OCI-LY3 (cell line): ENCODE results near the gene CHM.
"Not testable (repeated sequence)": the region's sequence is repeated elsewhere in the genome, so short reads cannot be mapped to it uniquely, and the experiment has no call there.

Source experiments
- H2AFZ ChIP-seq: fragments of 200-600, 300-600 bp; shearing (Covaris generic); 2 replicates; pipeline ENCODE4 v1.6.0; 2014; ENCODE audit warnings: antibody characterized with exemption, low read depth, low read length
- H3K27ac ChIP-seq: fragments of 200-600, 300-600 bp; sonication (generic); 2 replicates; pipeline ENCODE4 v1.5.1; 2014; ENCODE audit warnings: mild to moderate bottlenecking, low read length, moderate library complexity, mixed read lengths
- H3K27me3 ChIP-seq: fragments of 200-600, 300-600 bp; sonication (generic); 2 replicates; pipeline ENCODE4 v1.6.1; 2014; ENCODE audit warnings: low read depth, low read length, mixed read lengths
- H3K36me3 ChIP-seq: fragments of 200-600, 300-600 bp; sonication (generic); replicated peaks from 2 replicates; pipeline ENCODE3; 2014; ENCODE audit warnings: low read depth, low read length, mixed read lengths
- H3K4me1 ChIP-seq: fragments of 300-600, 200-600 bp; sonication (generic); 2 replicates; pipeline ENCODE4 v1.6.1; 2014; ENCODE audit warnings: low read length, mixed read lengths
- H3K4me2 ChIP-seq: fragments of 200-600, 300-600 bp; sonication (generic); 2 replicates; pipeline ENCODE4 v1.6.1; 2014; ENCODE audit warnings: low read length, mixed read lengths
- H3K4me3 ChIP-seq: fragments of 300-600, 200-600 bp; sonication (generic); 2 replicates; pipeline ENCODE4 v1.5.1; 2014; ENCODE audit warnings: antibody characterized with exemption, mild to moderate bottlenecking, low read length, moderate library complexity
- H3K79me2 ChIP-seq: fragments of 300-600, 200-600 bp; shearing (Covaris generic); 2 replicates; pipeline ENCODE4 v1.6.1; 2014; ENCODE audit warnings: mild to moderate bottlenecking, low read length, mixed read lengths
- H3K9ac ChIP-seq: fragments of 300-600, 200-600 bp; shearing (Covaris generic); 2 replicates; pipeline ENCODE4 v1.6.0; 2014; ENCODE audit warnings: mild to moderate bottlenecking, low read length, moderate library complexity
- H3K9me3 ChIP-seq: fragments of 200-600, 300-600 bp; shearing (Covaris generic); 2 replicates; pipeline ENCODE4 v1.6.1; 2014; ENCODE audit warnings: low read length, mixed read lengths; ENCODE audit not compliant: insufficient read depth
- H4K20me1 ChIP-seq: fragments of 200-600, 300-600 bp; sonication (generic); 2 replicates; pipeline ENCODE4 v1.6.1; 2016; ENCODE audit warnings: low read length, mixed read lengths; ENCODE audit not compliant: insufficient read depth
- EZH2phosphoT487 ChIP-seq: fragments of 200-600 bp; shearing (Covaris generic); IDR thresholded peaks from 2 replicates; pipeline ENCODE4 v1.6.1; 2018; ENCODE audit warnings: antibody characterized with exemption, mixed run types, low read depth
- TF ChIP-seq, protein P1 (sequence below): fragments of 200-600, 300-600 bp; sonication (generic); IDR thresholded peaks from 2 replicates; pipeline ENCODE4 v1.5.1; 2014; ENCODE audit warnings: antibody characterized with exemption, low read length, low read depth

CHM gene

DNA sequence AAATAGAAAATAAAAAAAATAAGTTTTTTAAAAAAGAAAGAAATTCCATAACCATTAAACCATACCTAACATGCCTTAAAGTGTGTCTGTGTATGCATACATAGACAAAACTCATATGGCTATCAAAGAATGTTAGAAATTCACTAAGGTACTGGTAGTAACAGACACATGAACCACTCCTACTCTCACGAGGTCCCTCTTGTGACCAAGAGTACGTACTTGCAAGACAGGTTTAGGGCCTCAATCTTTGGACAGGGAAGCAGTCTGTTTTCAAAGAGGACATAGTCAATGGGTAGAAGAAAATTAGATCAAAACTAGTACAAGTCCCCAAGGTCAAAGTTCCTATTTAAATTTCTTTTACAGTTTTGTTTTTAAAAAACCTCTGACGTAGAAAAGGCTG, 117.3 kb downstream of the CHM start:
- Histone ChIP-seq H3K27me3 (no peaks in the 10 kb centered on the region), H3K4me2 (no peak overlapping the region), H3K9ac (no peak overlapping the region), H2AFZ (no peak overlapping the region), H3K27ac (no peak overlapping the region), H4K20me1 (no peaks in the 10 kb centered on the region), H3K4me3 (no peak overlapping the region), H3K79me2 (no peaks in the 10 kb centered on the region), H3K36me3 (no peaks in the 10 kb centered on the region), H3K4me1 (no peaks in the 10 kb centered on the region), H3K9me3 (no peaks in the 10 kb centered on the region)
- TF ChIP-seq, protein P1, sequence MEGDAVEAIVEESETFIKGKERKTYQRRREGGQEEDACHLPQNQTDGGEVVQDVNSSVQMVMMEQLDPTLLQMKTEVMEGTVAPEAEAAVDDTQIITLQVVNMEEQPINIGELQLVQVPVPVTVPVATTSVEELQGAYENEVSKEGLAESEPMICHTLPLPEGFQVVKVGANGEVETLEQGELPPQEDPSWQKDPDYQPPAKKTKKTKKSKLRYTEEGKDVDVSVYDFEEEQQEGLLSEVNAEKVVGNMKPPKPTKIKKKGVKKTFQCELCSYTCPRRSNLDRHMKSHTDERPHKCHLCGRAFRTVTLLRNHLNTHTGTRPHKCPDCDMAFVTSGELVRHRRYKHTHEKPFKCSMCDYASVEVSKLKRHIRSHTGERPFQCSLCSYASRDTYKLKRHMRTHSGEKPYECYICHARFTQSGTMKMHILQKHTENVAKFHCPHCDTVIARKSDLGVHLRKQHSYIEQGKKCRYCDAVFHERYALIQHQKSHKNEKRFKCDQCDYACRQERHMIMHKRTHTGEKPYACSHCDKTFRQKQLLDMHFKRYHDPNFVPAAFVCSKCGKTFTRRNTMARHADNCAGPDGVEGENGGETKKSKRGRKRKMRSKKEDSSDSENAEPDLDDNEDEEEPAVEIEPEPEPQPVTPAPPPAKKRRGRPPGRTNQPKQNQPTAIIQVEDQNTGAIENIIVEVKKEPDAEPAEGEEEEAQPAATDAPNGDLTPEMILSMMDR: no peak

DNA sequence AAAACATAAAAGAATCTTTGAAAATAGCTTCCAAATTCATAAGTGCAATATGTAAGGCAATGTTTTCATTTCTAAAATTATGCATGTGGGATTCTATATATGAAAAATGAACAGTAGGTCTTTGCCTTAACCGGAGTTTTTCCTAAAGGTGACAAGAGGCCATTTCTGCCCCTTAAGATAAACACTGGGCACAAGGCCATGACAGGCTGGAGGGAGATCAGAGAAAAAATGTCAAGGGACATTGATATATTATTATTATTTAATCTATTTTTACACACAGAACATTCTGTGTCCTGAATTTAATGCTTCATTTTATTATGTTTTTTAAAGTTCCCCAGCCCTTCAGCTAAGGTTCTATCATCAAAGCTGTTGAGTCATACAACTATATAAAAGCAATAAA, 118.8 kb downstream of the CHM start:
- Histone ChIP-seq H3K4me1 (no peaks in the 10 kb centered on the region), H3K4me2 (no peak overlapping the region), H3K27ac (no peak overlapping the region), H3K79me2 (no peaks in the 10 kb centered on the region), H2AFZ (no peak overlapping the region), H3K9ac (no peak overlapping the region), H3K4me3 (no peak overlapping the region), H3K27me3 (no peaks in the 10 kb centered on the region), H4K20me1 (no peaks in the 10 kb centered on the region), H3K9me3 (no peaks in the 10 kb centered on the region), H3K36me3 (no peaks in the 10 kb centered on the region)
- TF ChIP-seq, protein P1: no peak
- TF ChIP-seq EZH2phosphoT487: no peak

DNA sequence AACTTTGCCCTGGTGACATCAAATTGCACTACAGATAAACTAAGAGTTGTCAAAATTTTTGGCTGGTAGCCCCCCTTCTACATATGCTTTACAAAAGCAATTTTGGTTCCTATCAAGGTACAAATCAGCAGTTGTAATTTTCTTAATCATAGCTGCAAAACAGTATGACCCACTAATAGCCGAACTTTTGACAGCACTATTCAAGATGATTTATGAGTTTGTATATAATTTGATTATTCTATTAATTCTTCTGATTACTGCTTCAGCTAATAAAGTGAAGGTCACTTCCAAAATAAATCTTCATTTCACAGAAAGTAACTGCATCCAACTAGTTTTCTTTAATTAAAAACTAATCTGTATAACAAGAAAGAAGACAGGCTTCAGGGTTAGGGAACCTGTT, 119.6 kb downstream of the CHM start:
- Histone ChIP-seq H3K36me3 (no peaks in the 10 kb centered on the region), H3K9me3 (no peaks in the 10 kb centered on the region), H2AFZ (no peak overlapping the region), H3K4me3 (no peak overlapping the region), H3K4me2 (no peak overlapping the region), H3K27ac (no peak overlapping the region), H3K9ac (no peak overlapping the region), H4K20me1 (no peaks in the 10 kb centered on the region), H3K79me2 (no peaks in the 10 kb centered on the region), H3K27me3 (no peaks in the 10 kb centered on the region), H3K4me1 (no peaks in the 10 kb centered on the region)
- no peak for TF ChIP-seq EZH2phosphoT487
- TF ChIP-seq, protein P1: no peak

DNA sequence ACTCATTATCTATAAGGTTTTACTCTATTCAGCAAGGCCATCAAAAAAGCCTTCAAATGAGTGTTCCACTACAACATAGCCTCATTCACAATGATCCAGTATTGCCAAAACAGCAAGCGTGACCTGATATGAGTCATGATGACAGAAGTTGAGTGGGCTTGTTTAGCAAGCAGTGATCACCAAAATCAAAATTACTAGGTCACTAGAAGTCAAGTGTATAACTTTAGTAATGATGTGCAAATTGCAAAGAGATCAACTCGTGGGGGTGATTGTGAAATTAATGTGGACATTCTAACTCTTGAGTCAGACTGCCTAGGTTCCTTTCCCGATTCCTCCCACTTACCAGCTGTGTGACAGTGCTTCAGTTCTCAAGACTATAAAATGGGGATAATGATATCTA, 124.5 kb downstream of the CHM start:
- no peak overlapping the region for H3K4me2 ChIP-seq
- no peaks in the 10 kb centered on the region for H3K36me3 ChIP-seq

DNA sequence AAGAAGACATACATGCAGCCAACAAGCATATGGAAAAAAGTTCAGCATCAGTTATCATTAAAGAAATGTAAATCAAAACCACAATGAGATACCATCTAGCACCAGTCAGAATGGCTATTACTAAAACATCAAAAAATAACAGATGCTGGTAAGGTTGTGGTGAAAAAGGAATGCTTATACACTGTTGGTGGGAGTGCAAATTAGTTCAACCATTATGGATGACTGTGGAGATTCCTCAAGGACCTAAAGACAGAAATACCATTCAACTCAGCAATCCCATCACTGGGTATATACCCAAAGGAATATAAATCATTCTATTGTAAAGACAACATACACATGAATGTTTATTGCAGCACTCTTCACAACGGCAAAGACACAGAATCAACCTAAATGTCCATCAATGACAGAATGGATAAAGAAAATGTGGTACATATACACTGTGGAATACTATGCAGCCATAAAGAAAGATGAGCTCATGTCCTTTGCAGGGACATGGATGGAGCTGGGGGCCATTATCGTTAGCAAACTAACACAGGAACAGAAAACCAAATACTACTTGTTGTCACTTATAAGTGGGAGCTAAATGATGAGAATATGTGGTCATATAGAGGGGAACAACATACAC, 130.6 kb downstream of the CHM start:
- not testable (repeated sequence) for H3K27me3 ChIP-seq, H3K9me3 ChIP-seq, H3K9ac ChIP-seq, H3K79me2 ChIP-seq, H3K4me1 ChIP-seq, H3K36me3 ChIP-seq, H3K4me3 ChIP-seq, H3K27ac ChIP-seq, H2AFZ ChIP-seq, H3K4me2 ChIP-seq, H4K20me1 ChIP-seq

More for the DNA sequence above, 124.5 kb downstream of the CHM start:
- H3K4me1 ChIP-seq: no peaks in the 10 kb centered on the region
- no peaks in the 10 kb centered on the region for H3K9me3 ChIP-seq
- TF ChIP-seq, protein P1: no peak
- TF ChIP-seq EZH2phosphoT487: no peak
- H4K20me1 ChIP-seq: no peaks in the 10 kb centered on the region
- H3K4me3 ChIP-seq: no peak overlapping the region
- H3K79me2 ChIP-seq: no peaks in the 10 kb centered on the region
- no peak overlapping the region for H3K27ac ChIP-seq
- no peak overlapping the region for H3K9ac ChIP-seq
- H2AFZ ChIP-seq: no peak overlapping the region
- no peaks in the 10 kb centered on the region for H3K27me3 ChIP-seq
